HCT116 (cell line): Measurements from ENCODE around the gene ZAP70. TPM values are rescaled to one million over a fixed set of nuclear protein-coding genes. Genes with fewer than 3 reads are reported as not detected.

Experiments used
- ATAC-seq: fragments of 200-7000 bp; cut with Tn5 transposase; 2 replicates; pipeline ENCODE4 v1.9.1; 2020; ENCODE audit warnings: mild to moderate bottlenecking, moderate library complexity
- BruUV-seq: library from RNA; stranded (reverse); fragments of 400-500 nt; replicated peaks from 2 replicates; lab custom pipeline; 2021; lab: Mats Ljungman, UMichigan
- CTCF ChIA-PET: fragments of 300-600 bp; sonication (Branson Sonifier 250); formaldehyde crosslinking; loops from one replicate; lab custom pipeline; 2021; ENCODE audit warnings: antibody characterized with exemption; lab: Charles Lee
- POLR2A ChIA-PET: fragments of 300-600, 350-600 bp; sonication (Branson Sonifier 250); formaldehyde crosslinking; loops from one replicate; lab custom pipeline; 2021; ENCODE audit warnings: antibody characterized with exemption; lab: Charles Lee
- RAD21 ChIA-PET, 2 experiments: fragments of 300-600 bp; sonication (Branson Sonifier 250); formaldehyde crosslinking; loops; one replicate each; lab custom pipeline; 2023; ENCODE audit warnings: low total read pairs in 2 of 2; ENCODE audit not compliant: uncharacterized antibody in 2 of 2, unreplicated experiment in 2 of 2, low non-redundant PET in 1 of 2; lab: Charles Lee
- DNase-seq: peaks from one replicate; pipeline ENCODE4 v3.0.0-alpha.2; 2010; ENCODE audit warnings: low read depth, low spot score
- H2AFZ ChIP-seq: fragments of 200-600 bp; shearing (Covaris generic), sonication (generic); 2 replicates; pipeline ENCODE4 v1.6.1; 2017; ENCODE audit warnings: low read depth, mixed run types, mixed read lengths, antibody characterized with exemption, low read length; ENCODE audit not compliant: poor library complexity, severe bottlenecking
- H3K27ac ChIP-seq: 2 replicates; pipeline ENCODE4 v1.5.1; 2012; ENCODE audit warnings: low read depth, low read length
- H3K27me3 ChIP-seq: fragments of 200-600 bp; sonication (generic); 2 replicates; pipeline ENCODE4 v1.6.1; 2016; ENCODE audit warnings: mixed run types, low read length, mixed read lengths; ENCODE audit not compliant: insufficient read depth
- H3K36me3 ChIP-seq, 2 experiments: fragments of 200-500 bp in 1 of 2; fragments of 200-600 bp in 1 of 2; sonication (Bioruptor generic) in 1 of 2; sonication (generic) in 1 of 2; 2 replicates each; pipeline versions ENCODE4 v1.5.1 to v1.6.1; 2014 to 2016; ENCODE audit warnings: low read length in 2 of 2, inconsistent platforms in 1 of 2, mixed read lengths in 1 of 2, mixed run types in 1 of 2; ENCODE audit not compliant: insufficient read depth in 2 of 2, control insufficient read depth in 1 of 2
- H3K4me1 ChIP-seq, 2 experiments: fragments of 200-600 bp in 1 of 2; sonication (generic) in 1 of 2; 2 replicates each; pipeline versions ENCODE4 v1.5.1 to v1.6.1; 2012 to 2017; ENCODE audit warnings: low read length in 2 of 2, inconsistent platforms in 1 of 2, mild to moderate bottlenecking in 1 of 2, mixed read lengths in 1 of 2, mixed run types in 1 of 2, moderate library complexity in 1 of 2; ENCODE audit not compliant: insufficient read depth in 2 of 2, control insufficient read depth in 1 of 2
- H3K4me2 ChIP-seq: fragments of 200-600 bp; sonication (generic); 2 replicates; pipeline ENCODE4 v1.6.1; 2017; ENCODE audit warnings: mixed run types, low read length, mixed read lengths
- H3K4me3 ChIP-seq, 2 experiments: fragments of 200-600 bp in 1 of 2; sonication (generic) in 1 of 2; replicated peaks in 1 of 2; 2 replicates each; pipeline ENCODE4 v1.5.1; 2011 to 2016; ENCODE audit warnings: low read length in 2 of 2, control low read depth in 1 of 2, low read depth in 1 of 2, mild to moderate bottlenecking in 1 of 2, mixed read lengths in 1 of 2, mixed run types in 1 of 2
- H3K79me2 ChIP-seq: fragments of 200-600 bp; sonication (generic); 2 replicates; pipeline ENCODE4 v1.6.1; 2017; ENCODE audit warnings: mild to moderate bottlenecking, mixed run types, low read length, moderate library complexity, mixed read lengths; ENCODE audit not compliant: insufficient read depth
- H3K9ac ChIP-seq: fragments of 200-600 bp; sonication (generic); 2 replicates; pipeline ENCODE4 v1.6.1; 2016; ENCODE audit warnings: low read length, mixed read lengths
- H3K9me2 ChIP-seq: fragments of 200-600 bp; sonication (generic), shearing (Covaris generic); 2 replicates; pipeline ENCODE4 v1.6.1; 2017; ENCODE audit warnings: mixed run types, mild to moderate bottlenecking, moderate library complexity; ENCODE audit not compliant: insufficient read depth
- H3K9me3 ChIP-seq, 2 experiments: fragments of 200-500 bp in 1 of 2; fragments of 200-600 bp in 1 of 2; sonication (Bioruptor generic) in 1 of 2; sonication (generic) in 1 of 2; 2 replicates each; pipeline ENCODE4 v1.6.1; 2014 to 2017; ENCODE audit warnings: low read length in 2 of 2, mixed read lengths in 2 of 2, inconsistent platforms in 1 of 2, low read depth in 1 of 2, mild to moderate bottlenecking in 1 of 2, mixed run types in 1 of 2, moderate library complexity in 1 of 2; ENCODE audit not compliant: control insufficient read depth in 1 of 2, insufficient read depth in 1 of 2
- H4K20me1 ChIP-seq: fragments of 200-600 bp; sonication (generic), shearing (Covaris generic); 2 replicates; pipeline ENCODE4 v1.6.1; 2017; ENCODE audit warnings: mixed run types, mild to moderate bottlenecking, moderate library complexity; ENCODE audit not compliant: insufficient read depth
- CEBPB ChIP-seq: IDR thresholded peaks from 2 replicates; pipeline ENCODE4 v1.6.1; 2012; ENCODE audit warnings: low read depth
- ELF1 ChIP-seq: IDR thresholded peaks from 2 replicates; pipeline ENCODE4 v1.6.1; 2012; ENCODE audit warnings: low read depth, borderline replicate concordance
- EZH2 ChIP-seq: fragments of 200-600 bp; sonication (generic); IDR thresholded peaks from 2 replicates; pipeline ENCODE4 v1.6.1; 2017; ENCODE audit warnings: antibody characterized with exemption, mixed run types
- EZH2phosphoT487 ChIP-seq: fragments of 200-600 bp; IDR thresholded peaks from 2 replicates; pipeline ENCODE4 v1.6.1; 2018; ENCODE audit warnings: antibody characterized with exemption, borderline replicate concordance
- FOSL1 ChIP-seq: IDR thresholded peaks from 2 replicates; pipeline ENCODE4 v1.6.1; 2012; ENCODE audit warnings: low read depth
- POLR2AphosphoS5 ChIP-seq: IDR thresholded peaks from 2 replicates; pipeline ENCODE4 v1.6.1; 2011; ENCODE audit warnings: mild to moderate bottlenecking, low read depth, low read length, moderate library complexity
- RAD21 ChIP-seq: IDR thresholded peaks from 2 replicates; pipeline ENCODE4 v1.6.1; 2012; ENCODE audit warnings: low read depth, mild to moderate bottlenecking
- SIN3A ChIP-seq: IDR thresholded peaks from 2 replicates; pipeline ENCODE4 v1.6.1; 2012; ENCODE audit warnings: low read depth
- SP1 ChIP-seq: IDR thresholded peaks from 2 replicates; pipeline ENCODE4 v1.6.1; 2012; ENCODE audit warnings: low read depth
- YY1 ChIP-seq: IDR thresholded peaks from 2 replicates; pipeline ENCODE4 v1.6.1; 2011; ENCODE audit warnings: low read length, low read depth, moderate library complexity, mild to moderate bottlenecking; ENCODE audit not compliant: insufficient replicate concordance; ENCODE audit errors: extremely low read depth
- intact Hi-C: fragments of 100-400 bp; cut with micrococcal nuclease; formaldehyde crosslinking; loops from 2 replicates; pipeline ENCODE4 v1.10.0; 2022
- total RNA-seq: library from RNA; stranded (reverse); gene quantifications from one replicate; pipeline ENCODE4 v1.2.1, GENCODE V29; 2021; ENCODE audit not compliant: unreplicated experiment
- TF ChIP-seq, protein P1 (sequence below): IDR thresholded peaks from 2 replicates; pipeline ENCODE4 v1.6.1; 2011; ENCODE audit warnings: mild to moderate bottlenecking, low read length, moderate library complexity; ENCODE audit not compliant: insufficient replicate concordance; ENCODE audit errors: extremely low read depth
- TF ChIP-seq, protein P2 (sequence below), 3 experiments: fragments of 200-600 bp in 1 of 3; sonication (generic) in 1 of 3; IDR thresholded peaks in 2 of 3; conservative IDR thresholded peaks in 1 of 3; 2 replicates each; pipeline ENCODE4 v1.5.1; 2012 to 2017; ENCODE audit warnings: low read depth in 2 of 3, low read length in 2 of 3, antibody characterized with exemption in 1 of 3, borderline replicate concordance in 1 of 3, control low read depth in 1 of 3, mild to moderate bottlenecking in 1 of 3, mixed read lengths in 1 of 3, mixed run types in 1 of 3, moderate library complexity in 1 of 3; ENCODE audit not compliant: insufficient read depth in 1 of 3
- TF ChIP-seq, protein P3 (sequence below): IDR thresholded peaks from 2 replicates; pipeline ENCODE4 v1.6.1; 2012
- TF ChIP-seq, protein P4 (sequence below): IDR thresholded peaks from 2 replicates; pipeline ENCODE4 v1.6.1; 2012; ENCODE audit warnings: low read depth

The ZAP70 gene
- total RNA-seq, 1 experiment from 2014 or later, result 0.91 TPM

DNA sequence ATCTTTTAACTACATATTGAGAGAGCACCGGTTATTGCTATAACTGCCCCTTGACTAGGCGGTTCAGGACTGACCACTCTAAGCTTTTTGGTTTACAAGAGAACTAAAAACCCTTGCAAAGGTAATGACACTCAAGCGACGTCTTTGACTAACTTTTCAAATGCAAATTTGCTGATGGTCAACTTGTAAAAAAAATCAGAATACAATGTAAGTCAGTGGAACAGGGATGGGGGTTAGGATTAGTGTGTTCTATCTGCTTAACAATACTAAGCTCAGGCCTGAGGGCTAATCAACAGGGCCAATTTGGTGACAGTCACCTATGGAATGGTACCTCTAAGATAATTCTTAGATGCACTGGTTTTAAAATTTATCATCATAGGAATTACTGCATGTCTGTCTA, 57.1 kb downstream of the ZAP70 start:
- ATAC-seq, result no peak
- POLR2A ChIA-PET, result no interaction called here
- no peaks in the 10 kb centered on the region for H3K9me2 ChIP-seq

More for the DNA sequence above, 57.1 kb downstream of the ZAP70 start:
- Histone ChIP-seq H3K4me3 (no peak overlapping the region), H4K20me1 (no peaks in the 10 kb centered on the region), H3K36me3 (peaks cover 2 to 6% of the 10 kb centered on the region in 2 experiments), H3K79me2 (no peaks in the 10 kb centered on the region), H3K27me3 (no peaks in the 10 kb centered on the region), H3K9me3 (no peaks in the 10 kb centered on the region), H3K27ac (no peak overlapping the region), H3K4me1 (no peaks in the 10 kb centered on the region), H2AFZ (no peak overlapping the region), H3K4me2 (no peak overlapping the region), H3K9ac (no peak overlapping the region)
- CTCF ChIA-PET, result no interaction called here
- intact Hi-C loops, result loop anchor here (10.0 kb wide), 1 partner anchor 614 kb away; no protein-coding TSS in a partner anchor
- TF ChIP-seq SP1, result no peak
- TF ChIP-seq, protein P1, sequence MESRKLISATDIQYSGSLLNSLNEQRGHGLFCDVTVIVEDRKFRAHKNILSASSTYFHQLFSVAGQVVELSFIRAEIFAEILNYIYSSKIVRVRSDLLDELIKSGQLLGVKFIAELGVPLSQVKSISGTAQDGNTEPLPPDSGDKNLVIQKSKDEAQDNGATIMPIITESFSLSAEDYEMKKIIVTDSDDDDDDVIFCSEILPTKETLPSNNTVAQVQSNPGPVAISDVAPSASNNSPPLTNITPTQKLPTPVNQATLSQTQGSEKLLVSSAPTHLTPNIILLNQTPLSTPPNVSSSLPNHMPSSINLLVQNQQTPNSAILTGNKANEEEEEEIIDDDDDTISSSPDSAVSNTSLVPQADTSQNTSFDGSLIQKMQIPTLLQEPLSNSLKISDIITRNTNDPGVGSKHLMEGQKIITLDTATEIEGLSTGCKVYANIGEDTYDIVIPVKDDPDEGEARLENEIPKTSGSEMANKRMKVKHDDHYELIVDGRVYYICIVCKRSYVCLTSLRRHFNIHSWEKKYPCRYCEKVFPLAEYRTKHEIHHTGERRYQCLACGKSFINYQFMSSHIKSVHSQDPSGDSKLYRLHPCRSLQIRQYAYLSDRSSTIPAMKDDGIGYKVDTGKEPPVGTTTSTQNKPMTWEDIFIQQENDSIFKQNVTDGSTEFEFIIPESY, result no peak
- no peak for TF ChIP-seq CEBPB
- TF ChIP-seq, protein P2, sequence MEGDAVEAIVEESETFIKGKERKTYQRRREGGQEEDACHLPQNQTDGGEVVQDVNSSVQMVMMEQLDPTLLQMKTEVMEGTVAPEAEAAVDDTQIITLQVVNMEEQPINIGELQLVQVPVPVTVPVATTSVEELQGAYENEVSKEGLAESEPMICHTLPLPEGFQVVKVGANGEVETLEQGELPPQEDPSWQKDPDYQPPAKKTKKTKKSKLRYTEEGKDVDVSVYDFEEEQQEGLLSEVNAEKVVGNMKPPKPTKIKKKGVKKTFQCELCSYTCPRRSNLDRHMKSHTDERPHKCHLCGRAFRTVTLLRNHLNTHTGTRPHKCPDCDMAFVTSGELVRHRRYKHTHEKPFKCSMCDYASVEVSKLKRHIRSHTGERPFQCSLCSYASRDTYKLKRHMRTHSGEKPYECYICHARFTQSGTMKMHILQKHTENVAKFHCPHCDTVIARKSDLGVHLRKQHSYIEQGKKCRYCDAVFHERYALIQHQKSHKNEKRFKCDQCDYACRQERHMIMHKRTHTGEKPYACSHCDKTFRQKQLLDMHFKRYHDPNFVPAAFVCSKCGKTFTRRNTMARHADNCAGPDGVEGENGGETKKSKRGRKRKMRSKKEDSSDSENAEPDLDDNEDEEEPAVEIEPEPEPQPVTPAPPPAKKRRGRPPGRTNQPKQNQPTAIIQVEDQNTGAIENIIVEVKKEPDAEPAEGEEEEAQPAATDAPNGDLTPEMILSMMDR (IDR thresholded peaks at IDR 0.05 in 2 of 3, conservative IDR thresholded peaks at IDR 0.05 in 1 of 3; ENCODE audit: borderline replicate concordance in 1 of 3, insufficient read depth in 1 of 3, low read depth in 2 of 3, low read length in 2 of 3), result no peak
- no peak for TF ChIP-seq EZH2phosphoT487
- TF ChIP-seq, protein P3, sequence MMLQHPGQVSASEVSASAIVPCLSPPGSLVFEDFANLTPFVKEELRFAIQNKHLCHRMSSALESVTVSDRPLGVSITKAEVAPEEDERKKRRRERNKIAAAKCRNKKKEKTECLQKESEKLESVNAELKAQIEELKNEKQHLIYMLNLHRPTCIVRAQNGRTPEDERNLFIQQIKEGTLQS, result no peak
- TF ChIP-seq SIN3A, result no peak
- TF ChIP-seq RAD21, result no peak
- TF ChIP-seq, protein P4, sequence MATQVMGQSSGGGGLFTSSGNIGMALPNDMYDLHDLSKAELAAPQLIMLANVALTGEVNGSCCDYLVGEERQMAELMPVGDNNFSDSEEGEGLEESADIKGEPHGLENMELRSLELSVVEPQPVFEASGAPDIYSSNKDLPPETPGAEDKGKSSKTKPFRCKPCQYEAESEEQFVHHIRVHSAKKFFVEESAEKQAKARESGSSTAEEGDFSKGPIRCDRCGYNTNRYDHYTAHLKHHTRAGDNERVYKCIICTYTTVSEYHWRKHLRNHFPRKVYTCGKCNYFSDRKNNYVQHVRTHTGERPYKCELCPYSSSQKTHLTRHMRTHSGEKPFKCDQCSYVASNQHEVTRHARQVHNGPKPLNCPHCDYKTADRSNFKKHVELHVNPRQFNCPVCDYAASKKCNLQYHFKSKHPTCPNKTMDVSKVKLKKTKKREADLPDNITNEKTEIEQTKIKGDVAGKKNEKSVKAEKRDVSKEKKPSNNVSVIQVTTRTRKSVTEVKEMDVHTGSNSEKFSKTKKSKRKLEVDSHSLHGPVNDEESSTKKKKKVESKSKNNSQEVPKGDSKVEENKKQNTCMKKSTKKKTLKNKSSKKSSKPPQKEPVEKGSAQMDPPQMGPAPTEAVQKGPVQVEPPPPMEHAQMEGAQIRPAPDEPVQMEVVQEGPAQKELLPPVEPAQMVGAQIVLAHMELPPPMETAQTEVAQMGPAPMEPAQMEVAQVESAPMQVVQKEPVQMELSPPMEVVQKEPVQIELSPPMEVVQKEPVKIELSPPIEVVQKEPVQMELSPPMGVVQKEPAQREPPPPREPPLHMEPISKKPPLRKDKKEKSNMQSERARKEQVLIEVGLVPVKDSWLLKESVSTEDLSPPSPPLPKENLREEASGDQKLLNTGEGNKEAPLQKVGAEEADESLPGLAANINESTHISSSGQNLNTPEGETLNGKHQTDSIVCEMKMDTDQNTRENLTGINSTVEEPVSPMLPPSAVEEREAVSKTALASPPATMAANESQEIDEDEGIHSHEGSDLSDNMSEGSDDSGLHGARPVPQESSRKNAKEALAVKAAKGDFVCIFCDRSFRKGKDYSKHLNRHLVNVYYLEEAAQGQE, result no peak
- TF ChIP-seq YY1, result no peak
- no peak for TF ChIP-seq EZH2
- TF ChIP-seq POLR2AphosphoS5, result no peak
- TF ChIP-seq FOSL1, result no peak
- no peak for TF ChIP-seq ELF1
- no peak for DNase-seq
- no TSS peak for BruUV-seq
- RAD21 ChIA-PET, result no interaction called here
